ENCODE measurements around the gene IRGM. TPM values are rescaled to one million over a fixed set of nuclear protein-coding genes. Genes with fewer than 3 reads are reported as not detected.
"Not testable (repeated sequence)": the region's sequence is repeated elsewhere in the genome, so short reads cannot be mapped to it uniquely, and the experiment has no call there.

Gene IRGM
- total RNA-seq, 4 donors from 2014 or later = not detected

DNA sequence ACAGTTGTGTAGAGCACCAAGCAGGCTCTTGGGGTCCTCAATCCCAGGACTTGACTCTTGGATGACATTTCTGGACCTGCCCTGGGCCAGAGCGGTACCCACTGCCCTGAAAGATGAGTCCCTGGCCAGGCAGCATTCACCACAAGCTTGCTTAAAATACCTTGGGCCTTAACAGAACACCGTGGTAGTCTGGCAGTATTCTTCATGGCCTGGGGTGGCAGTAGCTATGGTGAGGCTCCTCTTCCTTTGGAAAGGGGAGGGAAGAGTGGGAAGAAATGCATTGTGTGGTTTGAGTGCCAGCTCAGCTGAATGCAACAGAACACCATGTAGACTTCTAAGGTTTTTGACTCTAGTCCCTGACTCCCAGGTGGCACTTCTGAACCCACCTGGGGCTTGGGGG is 29.4 kb upstream of the IRGM start:
- no CpG with 5 or more reads among the region's 2 CpGs for WGBS, 2 donors (ENCODE audit: low coverage in 1 of 2)
- no peak for ATAC-seq

DNA sequence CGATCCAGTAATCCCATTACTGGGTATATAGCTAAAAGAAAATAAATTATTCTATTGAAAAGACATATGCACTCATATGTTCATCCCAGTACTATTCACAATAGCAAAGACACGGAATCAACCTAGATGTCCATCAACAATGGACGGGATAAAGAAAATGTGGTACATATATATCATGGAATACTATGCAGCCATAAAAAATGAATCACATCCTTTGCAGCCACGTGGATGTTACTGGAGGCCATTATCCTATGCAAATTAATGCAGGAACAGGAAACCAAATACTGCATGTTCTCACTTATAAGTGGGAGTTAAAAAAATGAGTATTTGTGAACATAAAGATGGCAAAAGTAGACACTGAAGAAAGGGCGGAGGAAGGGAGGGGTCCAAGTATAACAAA is 16.6 kb upstream of the IRGM start:
- no peaks in the 10 kb centered on the region for H3K36me3 ChIP-seq
- ATAC-seq = no peak
- no peak overlapping the region for H3K27ac ChIP-seq
- TF ChIP-seq POLR2AphosphoS5 (IDR thresholded peaks at IDR 0.05) (no peak), CTCF (IDR thresholded peaks at IDR 0.05) (no peak), EP300 (IDR thresholded peaks at IDR 0.05) (no peak), POLR2A (IDR thresholded peaks at IDR 0.05) (no peak)
- H3K27me3 ChIP-seq = no peaks in the 10 kb centered on the region
- H3K4me1 ChIP-seq = no peaks in the 10 kb centered on the region
- WGBS, 2 donors (ENCODE audit: low coverage in 1 of 2) = 20 to 76% methylated on average over 1 to 5 of the region's 5 CpGs
- H3K4me3 ChIP-seq = no peak overlapping the region
- H3K9me3 ChIP-seq = peaks cover 0 to 29% (median 0%) of the 10 kb centered on the region in 3 donors

More for the DNA sequence above, 29.4 kb upstream of the IRGM start:
- Histone ChIP-seq H3K4me1 (no peaks in the 10 kb centered on the region), H3K36me3 (no peaks in the 10 kb centered on the region), H3K4me3 (no peak overlapping the region), H3K27me3 (peaks cover 4% of the 10 kb centered on the region), H3K27ac (no peak overlapping the region), H3K9me3 (peaks cover 0 to 31% (median 0%) of the 10 kb centered on the region in 3 donors)
- TF ChIP-seq POLR2A (IDR thresholded peaks at IDR 0.05) = no peak
- no peak for TF ChIP-seq EP300 (IDR thresholded peaks at IDR 0.05)
- no peak for TF ChIP-seq POLR2AphosphoS5 (IDR thresholded peaks at IDR 0.05)
- TF ChIP-seq CTCF (IDR thresholded peaks at IDR 0.05) = no peak

DNA sequence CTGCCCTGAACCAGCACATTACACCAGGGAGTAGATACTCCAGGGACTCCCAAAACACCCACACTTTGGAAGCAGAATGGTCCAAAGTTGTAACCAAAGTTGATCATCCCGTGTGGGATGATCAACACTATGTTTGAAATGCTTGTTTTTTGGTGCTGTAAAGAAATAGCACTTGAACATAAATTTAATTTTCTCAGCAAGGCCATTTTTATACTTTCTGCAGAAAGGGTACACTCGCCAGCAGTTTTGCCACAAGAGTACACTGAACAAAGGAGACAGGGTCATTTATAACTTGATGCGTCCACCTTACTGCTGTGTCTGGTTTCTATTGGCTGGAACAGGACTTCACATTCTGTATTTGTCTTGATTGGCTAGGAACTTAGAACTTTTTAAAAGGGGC is 14.5 kb upstream of the IRGM start:
- ATAC-seq, H3K27ac ChIP-seq, H3K4me1 ChIP-seq, H3K27me3 ChIP-seq, H3K4me3 ChIP-seq, H3K36me3 ChIP-seq: not testable (repeated sequence)
- WGBS, 2 donors (ENCODE audit: low coverage in 1 of 2) = 60 to 72% methylated on average over 2 to 3 of the region's 3 CpGs
- H3K9me3 ChIP-seq = peaks cover 0 to 29% (median 0%) of the 10 kb centered on the region in 3 donors

- no peak for ATAC-seq
- peaks cover 0 to 15% (median 0%) of the 10 kb centered on the region in 3 donors for H3K9me3 ChIP-seq
- H3K36me3 ChIP-seq = no peaks in the 10 kb centered on the region
Observed at GRCh38 chr5:150836064-150836463, 10.3 kb upstream of the IRGM start.

GRCh38 chr5:150836703-150837102 is 9.6 kb upstream of the IRGM start:
- no peak for ATAC-seq
- Histone ChIP-seq H3K36me3 (no peaks in the 10 kb centered on the region), H3K4me3 (no peak overlapping the region), H3K9me3 (peaks cover 0 to 8% (median 0%) of the 10 kb centered on the region in 3 donors), H3K4me1 (no peaks in the 10 kb centered on the region), H3K27me3 (peaks cover 6% of the 10 kb centered on the region), H3K27ac (no peak overlapping the region)
- TF ChIP-seq POLR2A (IDR thresholded peaks at IDR 0.05) = no peak
- WGBS, 2 donors (ENCODE audit: low coverage in 1 of 2) = 85% methylated on average over 3 of the region's 3 CpGs; no CpG with 5 or more reads in 1 of the 2 donors

More at GRCh38 chr5:150836064-150836463, 10.3 kb upstream of the IRGM start:
- Histone ChIP-seq H3K27me3 (peaks cover 6% of the 10 kb centered on the region), H3K4me1 (no peaks in the 10 kb centered on the region), H3K27ac (no peak overlapping the region), H3K4me3 (no peak overlapping the region)
- WGBS, 2 donors (ENCODE audit: low coverage in 1 of 2) = 83% methylated on average over 4 of the region's 5 CpGs; no CpG with 5 or more reads in 1 of the 2 donors
- no peak for TF ChIP-seq CTCF (IDR thresholded peaks at IDR 0.05)
- TF ChIP-seq EP300 (IDR thresholded peaks at IDR 0.05) = no peak
- no peak for TF ChIP-seq POLR2A (IDR thresholded peaks at IDR 0.05)
- no peak for TF ChIP-seq POLR2AphosphoS5 (IDR thresholded peaks at IDR 0.05)

GRCh38 chr5:150845185-150845859 is 999 bp upstream of the IRGM start:
- H3K27ac ChIP-seq, H3K36me3 ChIP-seq, H3K4me1 ChIP-seq, ATAC-seq, H3K4me3 ChIP-seq, H3K27me3 ChIP-seq, H3K9me3 ChIP-seq: not testable (repeated sequence)
- WGBS, 2 donors (ENCODE audit: low coverage in 1 of 2) = 92% methylated on average over 2 of the region's 32 CpGs; no CpG with 5 or more reads in 1 of the 2 donors

Measured in gastroesophageal sphincter (tissue), 4 donors.